Heart left ventricle (tissue), 13 donors: ENCODE measurements around the gene CNTNAP4.

Experiments used
- POLR2A ChIP-seq, 2 donors: fragments of 450-650 bp; IDR thresholded peaks; one replicate each; pipeline ENCODE4 v1.6.1; 2017; ENCODE audit warnings: antibody characterized with exemption in 2 of 2, mild to moderate bottlenecking in 2 of 2, moderate library complexity in 2 of 2
- TF ChIP-seq, protein P1 (sequence below), 12 donors: fragments of 200-600 bp; sonication (generic) in 4 of 12; IDR thresholded peaks; one replicate each; pipeline versions ENCODE4 v1.5.0 to v1.8.0; 2018 to 2022; ENCODE audit warnings: antibody characterized with exemption in 12 of 12, mild to moderate bottlenecking in 5 of 12
- donor health status: ischemic (EF 13 %, LVEDD 7.1; RV severe dilation, severe dysfunction).
- donor health status: DM: no; HTN: yes; CAD: no.
- donor health status: DM: no; HTN: no; CAD: no.
- donor health status: ischemic (EF 25% LVEDD 6.9; RV normal size, moderate dysfunction).
- donor health status: ischemic (EF 25% LVEDD 5.7; RV mildly dilated, moderate dysfunction).
- donor health status: ischemic (EF 35%, LVEDD 5.7; RV mildly dilated, moderate dysfunction).
- donor health status: nonischemic (EF 11% LVEDD 7.7; RV severe dilation, severe dysfunction).
- donor health status: DM: yes; HTN: yes; CAD: no.
- donor health status: PGD.
- donor health status: ischemic (EF 29% LVEDD 5.4; RV normal size, mild dysfunction).
- donor health status: nonischemic (EF 23%, LVEDD 6.1; RV moderate dilation, normal function).

- TF ChIP-seq, protein P1, sequence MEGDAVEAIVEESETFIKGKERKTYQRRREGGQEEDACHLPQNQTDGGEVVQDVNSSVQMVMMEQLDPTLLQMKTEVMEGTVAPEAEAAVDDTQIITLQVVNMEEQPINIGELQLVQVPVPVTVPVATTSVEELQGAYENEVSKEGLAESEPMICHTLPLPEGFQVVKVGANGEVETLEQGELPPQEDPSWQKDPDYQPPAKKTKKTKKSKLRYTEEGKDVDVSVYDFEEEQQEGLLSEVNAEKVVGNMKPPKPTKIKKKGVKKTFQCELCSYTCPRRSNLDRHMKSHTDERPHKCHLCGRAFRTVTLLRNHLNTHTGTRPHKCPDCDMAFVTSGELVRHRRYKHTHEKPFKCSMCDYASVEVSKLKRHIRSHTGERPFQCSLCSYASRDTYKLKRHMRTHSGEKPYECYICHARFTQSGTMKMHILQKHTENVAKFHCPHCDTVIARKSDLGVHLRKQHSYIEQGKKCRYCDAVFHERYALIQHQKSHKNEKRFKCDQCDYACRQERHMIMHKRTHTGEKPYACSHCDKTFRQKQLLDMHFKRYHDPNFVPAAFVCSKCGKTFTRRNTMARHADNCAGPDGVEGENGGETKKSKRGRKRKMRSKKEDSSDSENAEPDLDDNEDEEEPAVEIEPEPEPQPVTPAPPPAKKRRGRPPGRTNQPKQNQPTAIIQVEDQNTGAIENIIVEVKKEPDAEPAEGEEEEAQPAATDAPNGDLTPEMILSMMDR (IDR thresholded peaks at IDR 0.05) = no peak
- TF ChIP-seq POLR2A (IDR thresholded peaks at IDR 0.05) = no peak
These were observed 10.3 kb downstream of the CNTNAP4 start for GRCh38 chr16:76287466-76287865.
